CD4-positive, alpha-beta T cell treated with Interleukin-2 at 100 ng/mL for 4 hours (primary cell): ENCODE measurements around the gene ACE.

ENCODE experiments used
- DNase-seq: peaks from one replicate; pipeline ENCODE4 v3.0.0-alpha.2; 2020; ENCODE audit warnings: low spot score

ACE gene

DNA sequence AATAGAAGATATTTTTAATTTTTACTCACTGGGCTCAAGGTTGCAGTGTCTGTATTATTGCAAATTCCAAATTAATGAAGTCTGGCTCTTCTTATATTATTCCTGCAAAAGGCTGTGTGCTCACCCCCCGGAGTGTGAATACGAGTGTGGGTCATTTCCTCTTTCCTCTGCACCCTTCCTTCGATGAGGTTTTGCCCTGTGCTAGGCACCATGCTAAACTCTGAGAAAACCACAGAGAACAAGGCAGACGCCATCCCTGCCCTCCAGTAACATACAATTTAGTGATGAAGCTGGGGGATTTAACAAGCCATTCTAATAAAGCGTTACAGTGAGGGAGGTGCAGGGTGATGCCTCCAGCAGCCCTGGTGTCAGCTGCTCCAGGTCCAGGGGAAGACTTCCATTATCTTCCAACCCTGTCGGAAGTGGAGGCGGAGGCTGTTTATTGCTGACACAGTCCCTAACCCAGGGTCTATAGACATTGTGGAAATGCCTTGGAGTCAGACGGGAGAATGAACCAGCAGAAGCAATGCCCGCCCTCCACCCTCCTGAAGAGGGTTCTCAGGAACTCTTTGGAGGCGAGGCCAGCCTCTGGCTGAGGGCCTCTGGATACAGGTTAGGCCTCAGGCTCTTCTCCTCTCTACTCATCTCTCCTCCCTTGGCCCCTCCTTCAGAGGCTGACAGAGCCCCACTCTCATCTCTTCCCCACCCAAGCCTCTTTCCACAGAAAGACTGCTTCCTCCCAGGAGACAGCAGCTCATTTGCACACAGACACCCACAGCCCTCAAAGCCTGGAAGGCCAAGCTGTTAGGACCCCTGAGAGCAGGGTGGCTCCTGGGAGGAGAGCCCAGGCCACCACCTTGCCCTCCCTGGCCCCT, 2.0 kb upstream of the ACE start:
- DNase-seq, result no peak

GRCh38 chr17:63475491-63476412, 1.1 kb upstream of the ACE start:
- DNase-seq, result no peak

GRCh38 chr17:63476459-63476853, 405 bp upstream of the ACE start:
- DNase-seq, result no peak

GRCh38 chr17:63477480-63478440, 899 bp downstream of the ACE start:
- DNase-seq, result no peak

DNA sequence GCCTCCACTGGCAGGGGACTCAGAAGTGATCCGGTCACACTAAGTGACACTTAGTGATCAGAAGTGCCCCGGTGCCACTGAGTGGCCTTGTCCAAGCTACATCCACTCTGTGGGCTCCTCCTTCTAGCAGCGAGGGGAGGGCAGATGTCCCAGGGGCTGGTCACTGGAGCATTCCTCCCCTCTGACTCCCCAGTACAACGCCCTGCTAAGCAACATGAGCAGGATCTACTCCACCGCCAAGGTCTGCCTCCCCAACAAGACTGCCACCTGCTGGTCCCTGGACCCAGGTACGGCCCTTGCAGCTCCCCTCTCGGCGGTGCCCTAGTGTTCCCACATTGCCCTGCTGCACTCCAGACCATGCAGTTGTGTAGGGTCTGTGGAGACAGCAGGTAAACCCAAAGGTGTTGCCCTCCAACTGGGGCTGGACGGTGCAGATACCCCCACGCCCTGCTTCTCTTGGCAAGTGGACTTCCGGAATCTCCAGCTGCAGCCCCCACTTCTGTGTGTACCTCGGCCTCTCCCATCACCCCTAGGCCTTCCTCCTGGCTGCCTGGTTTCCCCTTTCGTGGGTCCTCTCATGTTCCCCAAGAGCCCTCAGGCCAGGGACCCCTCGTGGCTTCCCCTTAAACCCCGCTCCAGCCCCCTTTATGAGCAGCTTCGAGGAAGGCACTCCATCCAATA, 2.1 kb downstream of the ACE start:
- peak; percentile 81 for DNase-seq

- DNase-seq, result no peak
These were observed 2.8 kb downstream of the ACE start for GRCh38 chr17:63479495-63480184.

- DNase-seq, result no peak
These were observed 3.4 kb downstream of the ACE start for GRCh38 chr17:63480192-63480784.

DNA sequence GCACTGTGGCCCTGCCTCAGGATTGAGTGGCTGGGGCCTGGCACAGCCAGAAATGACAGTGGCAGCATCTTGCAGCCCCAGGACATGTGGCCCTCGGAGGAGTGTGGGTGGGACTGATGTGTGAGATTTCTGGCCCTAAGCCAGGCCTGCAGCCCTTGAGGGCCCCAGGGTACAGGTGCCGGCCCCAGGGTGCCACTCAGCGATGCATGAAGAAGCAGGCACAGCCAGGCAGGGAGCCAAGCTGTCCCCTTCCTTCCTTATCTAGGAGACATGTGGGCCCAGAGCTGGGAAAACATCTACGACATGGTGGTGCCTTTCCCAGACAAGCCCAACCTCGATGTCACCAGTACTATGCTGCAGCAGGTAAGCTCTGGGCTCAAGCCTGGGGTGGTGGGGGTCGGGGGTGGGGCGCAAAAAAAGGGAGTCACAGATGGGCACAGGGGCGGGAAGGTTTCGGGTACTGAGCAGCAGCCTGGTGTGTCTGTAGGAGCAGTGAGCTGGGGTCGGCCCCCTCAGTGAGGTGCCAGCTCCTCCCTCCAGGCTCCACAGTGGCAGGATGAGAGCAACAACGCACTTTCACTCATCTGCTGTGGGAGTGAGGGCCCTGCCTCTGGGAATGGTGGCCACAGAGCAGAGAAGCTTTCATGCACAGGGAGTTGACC, 4.1 kb downstream of the ACE start:
- no peak for DNase-seq

- no peak for DNase-seq
These were observed 4.6 kb downstream of the ACE start for GRCh38 chr17:63481488-63481870.

GRCh38 chr17:63482509-63482908, 5.6 kb downstream of the ACE start:
- DNase-seq, result no peak

DNA sequence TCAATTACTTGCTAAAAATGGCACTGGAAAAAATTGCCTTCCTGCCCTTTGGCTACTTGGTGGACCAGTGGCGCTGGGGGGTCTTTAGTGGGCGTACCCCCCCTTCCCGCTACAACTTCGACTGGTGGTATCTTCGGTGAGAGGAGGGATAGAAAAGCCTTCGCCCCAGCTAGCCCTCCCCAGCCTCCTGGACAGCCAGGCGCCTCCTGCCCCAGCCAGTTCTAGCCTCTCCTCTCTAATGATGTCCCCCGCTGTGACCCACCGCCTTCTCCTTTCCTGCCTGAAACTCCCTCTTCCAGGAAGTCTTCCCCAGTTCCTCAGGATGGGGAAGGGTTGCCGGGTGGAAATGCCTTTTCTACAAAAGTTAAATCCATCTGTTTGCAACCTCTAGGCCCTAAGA, 6.2 kb downstream of the ACE start:
- DNase-seq, result no peak

DNA sequence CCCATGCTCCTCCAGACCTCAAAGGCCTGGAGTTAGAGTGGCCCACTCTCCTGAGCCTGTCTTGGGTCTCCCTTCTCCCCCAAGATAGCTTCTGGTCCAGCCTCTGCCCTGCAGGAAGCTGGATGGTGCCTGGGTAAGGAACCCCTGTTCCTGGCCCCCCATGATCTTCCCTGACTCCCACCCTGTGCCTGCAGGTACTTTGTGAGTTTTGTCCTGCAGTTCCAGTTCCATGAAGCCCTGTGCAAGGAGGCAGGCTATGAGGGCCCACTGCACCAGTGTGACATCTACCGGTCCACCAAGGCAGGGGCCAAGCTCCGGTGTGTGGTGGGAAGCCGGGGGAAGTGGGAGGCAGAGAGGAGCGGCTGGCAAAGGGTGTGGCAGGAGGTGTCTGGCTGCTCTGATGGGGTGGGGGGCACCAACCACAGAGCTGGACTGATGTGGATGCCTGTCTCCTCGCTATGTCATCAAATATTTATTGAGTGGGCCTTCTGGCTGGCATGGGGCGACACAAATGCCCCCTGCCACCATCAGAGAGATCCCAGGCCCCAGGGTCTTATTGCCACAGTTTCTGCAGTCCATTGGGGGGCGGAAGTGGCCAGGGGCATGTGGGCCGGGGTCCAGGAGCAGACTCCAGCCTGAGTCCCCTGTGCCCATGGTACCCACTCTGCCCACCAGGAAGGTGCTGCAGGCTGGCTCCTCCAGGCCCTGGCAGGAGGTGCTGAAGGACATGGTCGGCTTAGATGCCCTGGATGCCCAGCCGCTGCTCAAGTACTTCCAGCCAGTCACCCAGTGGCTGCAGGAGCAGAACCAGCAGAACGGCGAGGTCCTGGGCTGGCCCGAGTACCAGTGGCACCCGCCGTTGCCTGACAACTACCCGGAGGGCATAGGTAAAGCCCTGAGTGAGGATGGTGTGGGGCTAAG, 7.1 kb downstream of the ACE start:
- no peak for DNase-seq

DNA sequence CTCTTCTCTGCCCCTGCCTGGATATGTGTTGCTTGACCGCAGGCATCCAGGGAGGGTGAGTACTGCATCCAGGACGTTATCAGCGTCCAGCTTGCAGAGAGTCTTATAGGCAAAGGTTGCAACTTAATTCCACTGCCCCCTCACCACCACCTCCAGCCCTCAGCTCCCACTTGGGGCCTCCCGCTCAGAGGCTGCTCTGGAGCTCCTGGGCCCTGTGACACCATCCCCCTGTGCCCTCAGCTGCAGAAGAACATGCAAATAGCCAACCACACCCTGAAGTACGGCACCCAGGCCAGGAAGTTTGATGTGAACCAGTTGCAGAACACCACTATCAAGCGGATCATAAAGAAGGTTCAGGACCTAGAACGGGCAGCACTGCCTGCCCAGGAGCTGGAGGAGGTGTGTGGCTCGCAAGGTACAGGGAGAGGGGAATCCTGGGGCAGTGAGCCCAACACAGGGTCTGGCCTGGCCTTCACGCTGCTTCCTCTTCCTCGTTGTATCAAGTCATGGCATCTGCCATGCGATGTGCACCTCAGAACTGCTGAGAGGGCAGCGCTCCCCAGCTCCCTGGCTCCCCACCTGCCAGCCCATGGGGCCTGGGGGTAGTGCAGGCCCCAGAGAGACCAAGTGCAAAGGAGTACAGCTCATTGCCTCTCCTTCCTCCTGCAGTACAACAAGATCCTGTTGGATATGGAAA, 9.6 kb downstream of the ACE start:
- no peak for DNase-seq

- no peak for DNase-seq
These were observed 10.1 kb downstream of the ACE start for GRCh38 chr17:63487014-63487339.

DNA sequence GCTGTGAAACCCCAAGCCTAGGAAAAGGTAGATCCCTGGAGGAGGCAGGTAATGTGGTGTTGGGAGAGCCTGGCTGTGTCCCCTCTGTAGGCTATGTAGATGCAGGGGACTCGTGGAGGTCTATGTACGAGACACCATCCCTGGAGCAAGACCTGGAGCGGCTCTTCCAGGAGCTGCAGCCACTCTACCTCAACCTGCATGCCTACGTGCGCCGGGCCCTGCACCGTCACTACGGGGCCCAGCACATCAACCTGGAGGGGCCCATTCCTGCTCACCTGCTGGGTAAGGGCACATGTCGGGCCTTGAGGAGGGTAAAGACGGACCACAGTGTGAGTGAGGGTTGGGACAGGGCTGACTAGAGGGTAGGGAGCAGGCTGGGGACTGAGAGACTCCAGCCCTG, 12.0 kb downstream of the ACE start:
- DNase-seq, result no peak

- DNase-seq, result no peak
These were observed 12.4 kb downstream of the ACE start for GRCh38 chr17:63489291-63489690.

DNA sequence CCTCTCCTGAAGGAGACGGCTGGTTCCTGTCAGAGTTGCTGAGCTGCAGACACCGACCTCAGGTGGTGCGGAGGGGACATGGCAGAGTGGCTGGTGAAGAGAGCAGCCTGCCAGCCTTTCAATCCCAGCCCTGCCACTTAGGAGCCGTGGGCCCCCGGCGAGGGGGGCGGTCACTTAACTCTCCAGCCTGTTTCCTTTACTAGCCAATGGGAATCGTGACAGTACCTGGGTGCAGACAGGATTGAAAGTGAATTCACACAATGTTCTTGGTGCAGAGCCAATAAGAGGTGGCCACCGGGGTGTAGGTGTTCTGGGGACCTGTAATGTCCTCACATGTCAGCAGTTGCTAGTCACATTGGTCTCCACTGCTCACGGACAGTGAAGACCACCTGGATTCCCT, 13.5 kb downstream of the ACE start:
- DNase-seq, result no peak

DNA sequence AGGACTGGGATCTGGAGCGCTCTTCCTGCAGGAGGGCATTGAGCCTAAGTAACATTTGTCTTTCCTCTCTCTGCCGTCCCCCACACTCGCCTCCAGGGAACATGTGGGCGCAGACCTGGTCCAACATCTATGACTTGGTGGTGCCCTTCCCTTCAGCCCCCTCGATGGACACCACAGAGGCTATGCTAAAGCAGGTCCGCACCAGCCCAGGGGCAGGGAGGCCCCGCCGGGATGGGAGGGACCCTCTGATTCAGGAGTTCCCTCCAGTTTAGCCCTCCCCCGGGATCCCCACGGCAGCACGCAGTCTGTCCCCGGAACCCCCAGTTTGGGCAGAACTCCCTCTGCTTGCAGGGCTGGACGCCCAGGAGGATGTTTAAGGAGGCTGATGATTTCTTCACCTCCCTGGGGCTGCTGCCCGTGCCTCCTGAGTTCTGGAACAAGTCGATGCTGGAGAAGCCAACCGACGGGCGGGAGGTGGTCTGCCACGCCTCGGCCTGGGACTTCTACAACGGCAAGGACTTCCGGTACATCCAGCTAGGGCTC, 14.1 kb downstream of the ACE start:
- DNase-seq, result no peak
